ENCODE measurements around the gene WNT5A. TPM values are rescaled to one million over a fixed set of nuclear protein-coding genes. Genes with fewer than 3 reads are reported as not detected.

WNT5A gene
- total RNA-seq, 2 experiments from 2014 or later, result 0.06 TPM; not detected in 1

GRCh38 chr3:55488398-55489055 is 1.4 kb upstream of the WNT5A start:
- ChIA-PET POLR2A (no interaction called here), CTCF (no interaction called here)
- peak in 1 of 14 experiments; percentile 39 for DNase-seq
- Mint-ChIP-seq H3K27ac (no peak overlapping the region), H3K4me1 (ENCODE audit: low read depth) (peaks cover 13% of the 10 kb centered on the region), H3K9me3 (no peaks in the 10 kb centered on the region), H3K4me3 (peak overlapping the region; percentile 48), H3K27me3 (peaks cover 60% of the 10 kb centered on the region), H3K36me3 (ENCODE audit: low read depth) (no peaks in the 10 kb centered on the region)
- Histone ChIP-seq H3K9me3 (ENCODE audit: control insufficient read depth in 1 of 2, insufficient read depth in 1 of 2, low read length in 2 of 2) (peaks cover 0 to 49% of the 10 kb centered on the region in 2 experiments), H3K27ac (ENCODE audit: low read depth in 1 of 2, low read length in 2 of 2) (no peak overlapping the region), H3K27me3 (ENCODE audit: control insufficient read depth in 1 of 2, insufficient read depth in 2 of 2, low read length in 2 of 2) (peaks cover 55 to 71% of the 10 kb centered on the region in 2 experiments), H3K4me1 (ENCODE audit: insufficient read depth, low read length) (no peaks in the 10 kb centered on the region), H3K36me3 (ENCODE audit: insufficient read depth, low read length) (no peaks in the 10 kb centered on the region), H3K4me3 (ENCODE audit: low read length) (no peak overlapping the region)
- TF ChIP-seq, protein P1, sequence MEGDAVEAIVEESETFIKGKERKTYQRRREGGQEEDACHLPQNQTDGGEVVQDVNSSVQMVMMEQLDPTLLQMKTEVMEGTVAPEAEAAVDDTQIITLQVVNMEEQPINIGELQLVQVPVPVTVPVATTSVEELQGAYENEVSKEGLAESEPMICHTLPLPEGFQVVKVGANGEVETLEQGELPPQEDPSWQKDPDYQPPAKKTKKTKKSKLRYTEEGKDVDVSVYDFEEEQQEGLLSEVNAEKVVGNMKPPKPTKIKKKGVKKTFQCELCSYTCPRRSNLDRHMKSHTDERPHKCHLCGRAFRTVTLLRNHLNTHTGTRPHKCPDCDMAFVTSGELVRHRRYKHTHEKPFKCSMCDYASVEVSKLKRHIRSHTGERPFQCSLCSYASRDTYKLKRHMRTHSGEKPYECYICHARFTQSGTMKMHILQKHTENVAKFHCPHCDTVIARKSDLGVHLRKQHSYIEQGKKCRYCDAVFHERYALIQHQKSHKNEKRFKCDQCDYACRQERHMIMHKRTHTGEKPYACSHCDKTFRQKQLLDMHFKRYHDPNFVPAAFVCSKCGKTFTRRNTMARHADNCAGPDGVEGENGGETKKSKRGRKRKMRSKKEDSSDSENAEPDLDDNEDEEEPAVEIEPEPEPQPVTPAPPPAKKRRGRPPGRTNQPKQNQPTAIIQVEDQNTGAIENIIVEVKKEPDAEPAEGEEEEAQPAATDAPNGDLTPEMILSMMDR (IDR thresholded peaks at IDR 0.05), result no peak
- intact Hi-C loops (cut with DNase I, micrococcal nuclease), result loop anchor here in 1 of 2 experiments (5.0 to 10.0 kb wide), 2 partner anchors 236 to 764 kb away; no protein-coding TSS in a partner anchor
- ATAC-seq (ENCODE audit: poor library complexity), result peak; percentile 29

DNA sequence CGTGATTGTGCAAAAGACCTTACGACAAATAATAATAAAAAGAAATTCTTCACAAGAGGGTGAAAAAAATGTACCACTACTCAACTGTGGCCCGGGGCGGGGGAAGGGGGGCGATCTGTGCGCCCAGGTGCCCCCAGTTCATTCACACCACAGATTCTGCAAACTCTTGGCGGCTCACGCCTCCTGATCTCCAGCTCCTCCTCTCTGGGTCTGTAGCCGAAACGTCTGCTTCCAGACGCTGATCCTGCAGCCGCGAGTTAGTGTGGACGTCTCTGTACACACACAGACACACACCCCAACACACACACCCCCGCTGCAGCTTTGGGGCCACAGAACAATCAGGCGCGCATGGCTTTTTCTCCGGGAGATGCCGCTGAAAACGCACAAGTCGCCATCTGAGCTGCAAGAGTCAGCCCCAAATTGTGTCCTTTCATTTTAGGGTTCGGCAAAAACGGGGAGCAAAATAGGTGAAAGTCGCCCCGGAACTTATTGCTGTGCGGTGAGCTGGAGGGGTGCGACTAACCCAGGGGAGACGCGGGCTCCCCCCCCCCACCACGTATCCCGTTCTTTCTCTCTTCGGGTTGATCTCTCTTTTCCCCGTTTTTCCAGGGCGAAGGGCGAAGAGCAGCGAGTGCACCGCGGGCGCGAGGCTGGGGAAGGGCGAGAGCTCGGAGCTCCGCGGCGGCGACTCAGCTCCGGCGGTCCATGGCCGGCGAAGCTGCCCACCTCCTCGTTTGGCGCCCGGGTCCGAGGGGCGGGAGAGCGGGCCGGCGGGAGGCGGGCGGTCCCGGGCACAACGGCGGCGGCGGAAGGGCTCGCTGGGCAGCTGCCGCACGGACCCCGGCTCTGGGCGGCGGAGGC is 505 bp upstream of the WNT5A start:
- POLR2A ChIA-PET, result no interaction called here
- DNase-seq, result no peak
- TF ChIP-seq, protein P1 (IDR thresholded peaks at IDR 0.05), result no peak
- Mint-ChIP-seq H3K27me3 (peaks cover 67% of the 10 kb centered on the region), H3K4me1 (ENCODE audit: low read depth) (peaks cover 13% of the 10 kb centered on the region), H3K9me3 (no peaks in the 10 kb centered on the region), H3K4me3 (peak overlapping the region; percentile 34), H3K27ac (no peak overlapping the region), H3K36me3 (ENCODE audit: low read depth) (no peaks in the 10 kb centered on the region)
- no peaks in the 10 kb centered on the region for H3K4me1 ChIP-seq (ENCODE audit: insufficient read depth, low read length)
- peaks cover 0 to 58% of the 10 kb centered on the region in 2 experiments for H3K9me3 ChIP-seq (ENCODE audit: control insufficient read depth in 1 of 2, insufficient read depth in 1 of 2, low read length in 2 of 2)
- CTCF ChIA-PET, result no interaction called here
- no peaks in the 10 kb centered on the region for H3K36me3 ChIP-seq (ENCODE audit: insufficient read depth, low read length)
- intact Hi-C loops (cut with DNase I, micrococcal nuclease), result loop anchor here in 1 of 2 experiments (5.0 to 10.0 kb wide), 2 partner anchors 237 to 765 kb away; no protein-coding TSS in a partner anchor
- peaks cover 61 to 81% of the 10 kb centered on the region in 2 experiments for H3K27me3 ChIP-seq (ENCODE audit: control insufficient read depth in 1 of 2, insufficient read depth in 2 of 2, low read length in 2 of 2)
- H3K27ac ChIP-seq (ENCODE audit: low read depth in 1 of 2, low read length in 2 of 2), result no peak overlapping the region
- peak overlapping the region; percentile 38 for H3K4me3 ChIP-seq (ENCODE audit: low read length)
- no peak for ATAC-seq (ENCODE audit: poor library complexity)

DNA sequence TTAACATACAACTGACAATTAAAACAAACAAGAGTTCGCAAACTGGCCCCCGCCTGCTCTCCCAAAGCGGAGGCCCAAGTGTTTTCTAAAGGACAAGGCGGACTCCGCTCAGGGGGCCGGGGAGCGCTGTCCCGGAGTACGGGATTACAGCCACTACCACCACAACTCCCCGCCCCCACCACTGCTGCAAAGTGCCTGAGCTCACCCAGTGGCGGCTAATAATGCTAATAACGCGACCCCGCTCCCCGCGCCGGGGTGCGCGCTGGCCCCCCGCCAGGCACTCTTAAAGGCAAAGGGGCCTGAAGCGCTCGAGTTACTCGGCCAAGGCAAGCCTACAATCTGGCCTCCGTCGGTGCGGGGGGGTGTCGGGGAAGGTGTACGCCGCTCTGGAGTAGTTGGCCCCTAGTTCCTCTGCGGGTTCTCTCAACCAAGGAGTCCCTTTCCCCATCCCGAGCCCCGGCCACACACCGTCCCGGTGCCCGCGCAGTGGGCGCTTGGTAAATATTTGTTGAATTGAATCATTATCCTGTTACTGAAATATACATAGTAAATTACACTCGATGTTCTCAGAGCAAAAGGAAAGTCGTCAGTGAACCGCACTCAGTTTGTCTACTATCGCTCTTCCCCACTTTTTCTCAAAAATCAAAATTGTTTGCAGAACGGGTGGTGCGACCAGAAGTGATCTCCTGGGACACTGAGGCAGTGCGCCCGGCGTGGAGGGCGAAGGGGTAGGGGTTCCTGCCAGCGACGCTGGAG is 827 bp downstream of the WNT5A start:
- CTCF ChIA-PET, result no interaction called here
- Histone ChIP-seq H3K27ac (ENCODE audit: low read depth in 1 of 2, low read length in 2 of 2) (no peak overlapping the region), H3K4me3 (ENCODE audit: low read length) (no peak overlapping the region), H3K9me3 (ENCODE audit: control insufficient read depth in 1 of 2, insufficient read depth in 1 of 2, low read length in 2 of 2) (peaks cover 0 to 69% of the 10 kb centered on the region in 2 experiments), H3K27me3 (ENCODE audit: control insufficient read depth in 1 of 2, insufficient read depth in 2 of 2, low read length in 2 of 2) (peaks cover 71 to 90% of the 10 kb centered on the region in 2 experiments), H3K36me3 (ENCODE audit: insufficient read depth, low read length) (no peaks in the 10 kb centered on the region), H3K4me1 (ENCODE audit: insufficient read depth, low read length) (no peaks in the 10 kb centered on the region)
- H3K4me3 Mint-ChIP-seq, result peak overlapping the region; percentile 75
- intact Hi-C loops (cut with DNase I, micrococcal nuclease), result loop anchor here in 1 of 2 experiments (5.0 to 10.0 kb wide), 2 partner anchors 239 to 766 kb away; no protein-coding TSS in a partner anchor
- H3K36me3 Mint-ChIP-seq (ENCODE audit: low read depth), result no peaks in the 10 kb centered on the region
- no peak overlapping the region for H3K27ac Mint-ChIP-seq
- no peak for ATAC-seq (ENCODE audit: poor library complexity)
- H3K27me3 Mint-ChIP-seq, result peaks cover 72% of the 10 kb centered on the region
- TF ChIP-seq, protein P1 (IDR thresholded peaks at IDR 0.05), result no peak
- POLR2A ChIA-PET, result no interaction called here
- DNase-seq, result no peak
- H3K9me3 Mint-ChIP-seq, result no peaks in the 10 kb centered on the region
- peaks cover 13% of the 10 kb centered on the region for H3K4me1 Mint-ChIP-seq (ENCODE audit: low read depth)

Data from CD4-positive, alpha-beta T cell (primary cell).